K562 (cell line): ENCODE measurements around the gene RAB12. TPM values are rescaled to one million over a fixed set of nuclear protein-coding genes. Genes with fewer than 3 reads are reported as not detected.

ENCODE experiments used
- ATAC-seq: fragments of 200-7000 bp; cut with Tn5 transposase; 3 replicates; pipeline ENCODE4 v1.9.1; 2020; ENCODE audit warnings: moderate library complexity
- BruUV-seq: library from RNA; stranded (reverse); fragments of 400-500 nt; replicated peaks from 2 replicates; lab custom pipeline; 2021; lab: Mats Ljungman, UMichigan
- CTCF ChIA-PET: fragments of 300-600 bp; formaldehyde crosslinking; extraction: SDS; loops from one replicate; lab custom pipeline; 2021; ENCODE audit warnings: low intra/inter-chr PET ratio; lab: Yijun Ruan, JAX
- POLR2A ChIA-PET: fragments of 300-600, 350-650 bp; sonication (Branson Sonifier 250); formaldehyde crosslinking; extraction: SDS; loops from one replicate; lab custom pipeline; 2021; ENCODE audit warnings: antibody characterized with exemption, inconsistent platforms; lab: Yijun Ruan, JAX
- DNase-seq, 4 experiments: peaks; one replicate each; pipeline versions ENCODE4 v3.0.0 to v3.0.0-alpha.2; 2011 to 2018; ENCODE audit warnings: low spot score in 3 of 4, mixed read lengths in 3 of 4; ENCODE audit errors: extremely low read depth in 1 of 4
- FAIRE-seq: peaks from 2 replicates; lab custom pipeline; 2011; peaks lifted over from hg19 to GRCh38; lab: Jason Lieb, UNC
- H2AFZ ChIP-seq: 2 replicates; pipeline ENCODE4 v1.6.0; 2011; ENCODE audit warnings: low read depth, low read length, control low read depth, inconsistent platforms
- H3K27ac ChIP-seq: fragments of 200-600 bp; 3 replicates; pipeline ENCODE4 v1.8.0; 2011; ENCODE audit warnings: low read depth, mild to moderate bottlenecking, control low read depth, inconsistent platforms, low read length, moderate library complexity, mixed read lengths; ENCODE audit errors: extremely low read depth
- H3K27me3 ChIP-seq, 2 experiments: fragments of 300-600 bp in 1 of 2; 2 replicates in 1 of 2; 3 replicates in 1 of 2; pipeline versions ENCODE4 v1.6.0 to v1.8.0; 2011; ENCODE audit warnings: inconsistent platforms in 2 of 2, low read length in 2 of 2, mild to moderate bottlenecking in 1 of 2, mixed read lengths in 1 of 2, moderate library complexity in 1 of 2; ENCODE audit not compliant: control insufficient read depth in 2 of 2, insufficient read depth in 2 of 2
- H3K36me3 ChIP-seq: fragments of 300-600 bp; 3 replicates; pipeline ENCODE4 v1.8.0; 2011; ENCODE audit warnings: mild to moderate bottlenecking, low read length, inconsistent platforms; ENCODE audit not compliant: control insufficient read depth, insufficient read depth
- H3K4me1 ChIP-seq, 2 experiments: fragments of 200-600 bp in 1 of 2; replicated peaks in 1 of 2; 2 replicates in 1 of 2; 3 replicates in 1 of 2; pipeline versions ENCODE4 v1.5.1 to v1.8.0; 2011; ENCODE audit warnings: inconsistent platforms in 2 of 2, low read length in 2 of 2, mild to moderate bottlenecking in 1 of 2, mixed read lengths in 1 of 2, moderate library complexity in 1 of 2; ENCODE audit not compliant: control insufficient read depth in 2 of 2, insufficient read depth in 2 of 2
- H3K4me2 ChIP-seq: 2 replicates; pipeline ENCODE4 v1.6.1; 2011; ENCODE audit warnings: low read length, control low read depth, inconsistent platforms, mixed read lengths; ENCODE audit not compliant: insufficient read depth
- H3K4me3 ChIP-seq: fragments of 200-600 bp; sonication (generic), shearing (Covaris generic); 2 replicates; pipeline ENCODE4 v1.5.1; 2016; ENCODE audit warnings: control low read depth, inconsistent platforms
- H3K79me2 ChIP-seq: fragments of 200-600 bp; 3 replicates; pipeline ENCODE4 v1.8.0; 2011; ENCODE audit warnings: low read length, inconsistent platforms; ENCODE audit not compliant: control insufficient read depth, insufficient read depth
- H3K9ac ChIP-seq, 2 experiments: 2 replicates each; pipeline versions ENCODE4 v1.6.0 to v1.6.1; 2011; ENCODE audit warnings: low read depth in 2 of 2, low read length in 2 of 2, control low read depth in 1 of 2, inconsistent platforms in 1 of 2, mild to moderate bottlenecking in 1 of 2, mixed read lengths in 1 of 2; ENCODE audit not compliant: insufficient read depth in 1 of 2
- H3K9me1 ChIP-seq: one replicate; pipeline ENCODE4 v1.6.0; 2011; ENCODE audit warnings: inconsistent platforms, mild to moderate bottlenecking, low read length, moderate library complexity; ENCODE audit not compliant: control insufficient read depth, insufficient read depth
- H3K9me3 ChIP-seq: replicated peaks from 2 replicates; pipeline ENCODE4 v1.5.1; 2011; ENCODE audit warnings: low read depth, low read length, inconsistent platforms; ENCODE audit not compliant: control insufficient read depth, insufficient read depth
- H4K20me1 ChIP-seq: replicated peaks from 2 replicates; pipeline ENCODE4 v1.6.1; 2011; ENCODE audit warnings: low read length, inconsistent platforms, mixed read lengths; ENCODE audit not compliant: control insufficient read depth, insufficient read depth
- CREM ChIP-seq: IDR thresholded peaks from 2 replicates; pipeline ENCODE4 v1.6.1; 2014; ENCODE audit warnings: antibody characterized with exemption, low read depth
- CTBP1 ChIP-seq: fragments of 450-650 bp; IDR thresholded peaks from 2 replicates; pipeline ENCODE4 v1.6.1; 2016; ENCODE audit warnings: borderline replicate concordance
- ELF1 ChIP-seq: fragments of 200-800 bp; sonication (Bioruptor generic); IDR thresholded peaks from 2 replicates; pipeline ENCODE4 v1.6.1; 2016; ENCODE audit warnings: missing genetic modification characterization, missing compliant biosample characterization
- ETV5 ChIP-seq: sonication (generic); formaldehyde crosslinking; IDR thresholded peaks from 2 replicates; pipeline ENCODE4 v1.4.0; 2020; ENCODE audit warnings: low read depth, mild to moderate bottlenecking, missing genetic modification reagents
- HDAC1 ChIP-seq, 2 experiments: fragments of 450-650 bp; IDR thresholded peaks; 2 replicates each; pipeline ENCODE4 v1.6.1; 2016 to 2017; ENCODE audit warnings: inconsistent platforms in 1 of 2, mild to moderate bottlenecking in 1 of 2, moderate library complexity in 1 of 2
- HES1 ChIP-seq: fragments of 450-650 bp; IDR thresholded peaks from 2 replicates; pipeline ENCODE4 v1.6.1; 2016; ENCODE audit warnings: low read depth, mild to moderate bottlenecking, moderate library complexity
- SPI1 ChIP-seq: IDR thresholded peaks from 2 replicates; pipeline ENCODE4 v1.6.1; 2011; ENCODE audit warnings: low read depth, low read length, control low read depth, borderline replicate concordance
- ZFP36 ChIP-seq: fragments of 150-350 bp; IDR thresholded peaks from 2 replicates; pipeline ENCODE4 v1.6.1; 2018; ENCODE audit warnings: low read length, low read depth; ENCODE audit not compliant: partially characterized antibody
- ZNF584 ChIP-seq: fragments of 200-800 bp; sonication (Bioruptor generic); IDR thresholded peaks from 2 replicates; pipeline ENCODE4 v1.6.1; 2016; ENCODE audit warnings: low read depth, mild to moderate bottlenecking, missing genetic modification characterization, missing compliant biosample characterization
- WGBS: fragments of 100-300 bp; shearing (Covaris generic); methylation state at CpG from one replicate; pipeline ENCODE4 v1.1.6; 2016; ENCODE audit warnings: low coverage, mixed read lengths; ENCODE audit not compliant: insufficient coverage; ENCODE audit errors: missing lambda C conversion rate; 5-methylcytosine and 5-hydroxymethylcytosine counted together
- in situ Hi-C: fragments of 300-500 bp; cut with MboI; formaldehyde crosslinking; loops from 4 replicates; pipeline ENCODE4 v1.15.0; 2018; ENCODE audit warnings: inconsistent platforms, mixed read lengths
- intact Hi-C: fragments of 100-400 bp; cut with micrococcal nuclease; formaldehyde crosslinking; loops from 2 replicates; pipeline ENCODE4 v1.14.2; 2022
- polyA plus RNA-seq, 8 experiments: library from polyadenylated mRNA; depleted of rRNA in 4 of 8; stranded (reverse) in 5 of 8; unstranded in 3 of 8; fragments of >200 nt; fragmentation: Nextera tagmentation in 2 of 8; fragmentation: Illumina TruSeq in 1 of 8; extraction: Ambion mirVana in 2 of 8; extraction: Trizol in 1 of 8; gene quantifications; 2 replicates each; pipeline versions ENCODE4 v1.2.1 to v1.2.3, GENCODE V29; 2011 to 2014; ENCODE audit warnings: inconsistent platforms in 1 of 8, missing spikeins in 1 of 8
- total RNA-seq, 7 experiments: library from RNA; depleted of rRNA in 6 of 7; stranded (reverse); fragments of >200 nt in 6 of 7; fragmentation: Illumina TruSeq in 2 of 7; extraction: Trizol in 2 of 7; gene quantifications; 2 replicates each; pipeline versions ENCODE4 v1.2.1 to v1.2.3, GENCODE V29; 2011 to 2021; ENCODE audit warnings: low replicate concordance in 1 of 7

RAB12 gene
- total and polyA plus RNA-seq, 9 of the 15 experiments (the other 6 are each of a cell fraction or from before 2014, with no cell fraction given), result 0.48 to 21.6 (median 18.8) TPM

- TF ChIP-seq HES1 (no peak), HDAC1 (IDR thresholded peaks at IDR 0.05) (no peak), ETV5 (CRISPR knock-in tag) (no peak)
- TF ChIP-seq, all 486 proteins: peak for 5
Measured at GRCh38 chr18:8595445-8595844, 13.8 kb upstream of the RAB12 start (continued).

DNA sequence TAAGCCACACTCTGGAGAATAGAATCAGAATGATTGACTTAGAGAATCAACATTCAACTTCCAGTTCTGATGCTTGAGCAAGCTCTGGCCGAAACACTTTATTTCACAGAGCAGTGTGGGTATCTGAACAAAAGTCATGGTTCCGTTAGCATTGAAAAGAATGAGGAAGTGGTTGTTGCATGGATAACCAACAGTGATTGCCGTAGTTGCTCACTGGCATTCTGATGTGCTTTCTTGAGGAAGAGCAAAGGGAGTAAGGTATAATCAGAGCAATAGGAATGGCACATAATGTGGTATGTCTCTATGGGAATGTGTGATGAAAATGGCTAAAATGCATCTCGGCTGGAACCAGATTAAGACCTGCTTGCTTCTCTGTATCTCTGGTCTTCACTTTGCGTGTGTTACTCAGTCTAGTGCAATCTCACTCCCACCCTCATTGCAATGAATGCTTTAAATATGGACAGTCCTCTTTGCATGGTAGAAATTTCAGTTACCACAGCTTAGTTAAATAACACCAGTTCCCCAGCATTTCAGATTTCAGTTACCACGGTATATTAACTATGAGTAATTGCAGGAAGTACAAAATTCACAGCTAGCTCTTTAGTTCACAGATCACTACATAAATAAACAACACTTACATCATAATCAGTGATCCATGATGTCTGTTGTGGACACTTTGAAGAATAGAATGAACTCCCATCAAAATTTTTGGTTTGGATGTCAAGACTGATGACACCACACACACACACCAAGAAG, 7.8 kb upstream of the RAB12 start:
- Histone ChIP-seq H3K27ac (no peak overlapping the region), H4K20me1 (no peaks in the 10 kb centered on the region), H2AFZ (no peak overlapping the region), H3K4me1 (peaks cover 3 to 5% of the 10 kb centered on the region in 2 experiments; a peak in 3 of 5 replicates), H3K9me1 (no peaks in the 10 kb centered on the region), H3K27me3 (peaks cover 12 to 19% of the 10 kb centered on the region in 2 experiments; a peak in 4 of 5 replicates), H3K36me3 (no peaks in the 10 kb centered on the region), H3K9me3 (no peaks in the 10 kb centered on the region), H3K4me2 (no peak overlapping the region), H3K79me2 (no peaks in the 10 kb centered on the region), H3K4me3 (no peak overlapping the region), H3K9ac (no peak overlapping the region)
- peak; percentile 23 for FAIRE-seq
- ATAC-seq, result peak; percentile 29
- no peak for DNase-seq
- ChIA-PET POLR2A (interaction anchor here (0.5 to 1.7 kb wide), 2 partner anchors 10 to 71 kb away, joined by 3 to 4 read pairs; no protein-coding TSS in a partner anchor), CTCF (no interaction called here)
- in situ Hi-C loops, result no loop called here
- TF ChIP-seq ZFP36 (no peak), CREM (no peak), ELF1 (tag) (peak; percentile 23; the same call in 1 of the 2 replicates), ZNF584 (CRISPR knock-in tag) (no peak), SPI1 (peak; percentile 98), CTBP1 (peak; percentile 32; the same call in 1 of the 2 replicates)
- WGBS, result 12% methylated on average over 6 of the region's 6 CpGs
- intact Hi-C loops, result no loop called here
- BruUV-seq, result no TSS peak
